Keratinocyte (primary cell): Measurements from ENCODE around the gene MRPS14.

ENCODE experiments used
- CTCF ChIP-seq, 3 experiments: IDR thresholded peaks in 1 of 3; conservative IDR thresholded peaks in 1 of 3; optimal IDR thresholded peaks in 1 of 3; 2 replicates in 2 of 3; 3 replicates in 1 of 3; pipeline versions ENCODE3 to v1.5.1; 2011; ENCODE audit warnings: low read length in 3 of 3, mild to moderate bottlenecking in 3 of 3, moderate library complexity in 2 of 3, control low read depth in 1 of 3, inconsistent platforms in 1 of 3; ENCODE audit not compliant: insufficient read depth in 2 of 3; ENCODE audit errors: extremely low read depth in 1 of 3
- EZH2 ChIP-seq: IDR thresholded peaks from one replicate; pipeline ENCODE4 v1.6.1; 2012; ENCODE audit warnings: inconsistent platforms, mild to moderate bottlenecking, low read length, moderate library complexity

DNA sequence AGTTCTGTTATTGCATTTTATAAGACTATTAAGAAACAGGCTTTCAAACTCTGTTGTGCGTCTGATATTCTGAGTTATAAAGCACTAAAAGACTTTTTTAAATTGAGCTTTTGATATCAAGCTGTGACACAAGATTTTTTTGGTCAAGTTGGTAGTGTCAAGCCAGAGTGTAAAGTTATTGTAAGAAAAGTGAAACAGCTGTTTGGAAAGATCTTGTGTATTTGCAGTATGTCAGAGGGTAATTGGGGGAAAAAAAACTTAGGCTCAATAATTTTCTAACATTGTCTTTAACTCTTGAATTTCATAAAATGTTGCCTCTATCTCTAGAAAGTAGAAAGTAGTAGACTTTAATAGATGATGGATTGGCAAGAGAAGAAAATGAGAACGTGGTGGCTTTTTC lies 19.7 kb downstream of the MRPS14 start:
- TF ChIP-seq CTCF (optimal IDR thresholded peaks at IDR 0.05 in 1 of 3, IDR thresholded peaks at IDR 0.05 in 1 of 3, conservative IDR thresholded peaks at IDR 0.05 in 1 of 3; ENCODE audit: extremely low read depth in 1 of 3, insufficient read depth in 2 of 3, low read length in 3 of 3): no peak
- TF ChIP-seq EZH2: no peak
